ENCODE measurements around the gene OXNAD1.

GRCh38 chr3:16270855-16271254 is 5.8 kb downstream of the OXNAD1 start:
- TF ChIP-seq REST (IDR thresholded peaks at IDR 0.05; ENCODE audit: low read depth, low read length) (no peak), CTCF (IDR thresholded peaks at IDR 0.05) (no peak), JUND (IDR thresholded peaks at IDR 0.05) (no peak), GATA2 (CRISPR knock-in tag; IDR thresholded peaks at IDR 0.05) (no peak), NFIC (IDR thresholded peaks at IDR 0.05; ENCODE audit: borderline replicate concordance) (no peak), SMC3 (IDR thresholded peaks at IDR 0.05; ENCODE audit: low read depth, low read length) (no peak), POLR2AphosphoS5 (IDR thresholded peaks at IDR 0.05; ENCODE audit: low read depth, low read length) (no peak), FOXJ3 (CRISPR knock-in tag; IDR thresholded peaks at IDR 0.05) (no peak), GABPA (IDR thresholded peaks at IDR 0.05; ENCODE audit: low read depth) (no peak), ELF1 (IDR thresholded peaks at IDR 0.05) (no peak), MEF2A (IDR thresholded peaks at IDR 0.05; ENCODE audit: borderline replicate concordance, low read depth) (no peak), EZH2phosphoT487 (IDR thresholded peaks at IDR 0.05; ENCODE audit: borderline replicate concordance, low read depth) (no peak), RAD21 (IDR thresholded peaks at IDR 0.05; ENCODE audit: low read length) (no peak), YY1 (IDR thresholded peaks at IDR 0.05; ENCODE audit: low read depth) (no peak)
